HuH-7.5 (cell line): ENCODE data around the gene TRPV4.

Experiments used
- DNase-seq: peaks from one replicate; pipeline ENCODE4 v3.0.0; 2011; ENCODE audit warnings: low spot score

The TRPV4 gene

GRCh38 chr12:109739747-109740693, 93.2 kb downstream of the TRPV4 start:
- DNase-seq: no peak

- no peak for DNase-seq
Measured at GRCh38 chr12:109738878-109739665, 94.1 kb downstream of the TRPV4 start.

- no peak for DNase-seq
Measured at GRCh38 chr12:109738209-109738608, 95.0 kb downstream of the TRPV4 start.

- peak; percentile 72 for DNase-seq
Measured at GRCh38 chr12:109737631-109738030, 95.6 kb downstream of the TRPV4 start.

- DNase-seq: no peak
Measured at GRCh38 chr12:109737126-109737525, 96.1 kb downstream of the TRPV4 start.

- DNase-seq: no peak
Measured at GRCh38 chr12:109736552-109737108, 96.6 kb downstream of the TRPV4 start.

GRCh38 chr12:109735825-109736551, 97.2 kb downstream of the TRPV4 start:
- no peak for DNase-seq

DNA sequence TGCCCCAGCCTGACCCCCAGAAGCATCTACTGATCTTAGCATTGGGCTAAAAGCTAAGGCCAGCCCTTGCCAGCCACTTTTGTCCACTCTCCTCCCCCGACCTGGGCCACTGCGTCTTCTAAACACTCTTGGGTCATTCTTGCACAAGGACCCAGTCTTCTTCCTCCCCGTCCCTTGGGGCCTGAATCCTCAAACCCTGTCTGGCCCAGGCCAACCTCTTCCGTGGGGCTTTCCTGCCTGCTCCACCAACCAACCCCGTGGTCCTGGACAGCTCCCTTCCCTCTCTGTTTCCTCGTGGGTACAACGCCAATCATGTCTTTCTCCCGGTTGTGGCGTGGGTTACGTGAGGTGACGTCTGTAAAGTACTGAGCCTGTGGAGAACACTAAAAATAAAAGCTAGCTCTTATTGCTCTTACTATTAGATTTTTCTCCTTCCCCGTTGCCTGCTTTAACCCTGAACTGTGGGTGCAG, 98.1 kb downstream of the TRPV4 start:
- DNase-seq: no peak

GRCh38 chr12:109734219-109735000, 98.8 kb downstream of the TRPV4 start:
- no peak for DNase-seq
